Activated CD4-positive, CD25-positive, alpha-beta regulatory T cell (primary cell): ENCODE measurements around the gene WDTC1.
A peak's percentile ranks its signal among the peaks of the same experiment; 100 is the strongest.
"Not testable (repeated sequence)": the region's sequence is repeated elsewhere in the genome, so short reads cannot be mapped to it uniquely, and the experiment has no call there.

Experiments used
- DNase-seq, 4 experiments: peaks; one replicate each; lab custom pipeline; 2025; lab: John Stamatoyannopoulos, UW

Gene WDTC1

GRCh38 chr1:27253596-27253995 lies 19.2 kb downstream of the WDTC1 start:
- no peak for DNase-seq

GRCh38 chr1:27255136-27255535 lies 20.7 kb downstream of the WDTC1 start:
- no peak for DNase-seq

- DNase-seq = no peak
These were observed 22.7 kb downstream of the WDTC1 start for GRCh38 chr1:27257155-27257554.

- no peak for DNase-seq
These were observed 24.2 kb downstream of the WDTC1 start for GRCh38 chr1:27258598-27258997.

- no peak for DNase-seq
These were observed 32.7 kb downstream of the WDTC1 start for GRCh38 chr1:27267153-27267552.

- no peak for DNase-seq
These were observed 34.8 kb downstream of the WDTC1 start for GRCh38 chr1:27269276-27269675.

GRCh38 chr1:27274204-27274603 lies 39.8 kb downstream of the WDTC1 start:
- DNase-seq = no peak

GRCh38 chr1:27275696-27276095 lies 41.3 kb downstream of the WDTC1 start:
- no peak for DNase-seq

GRCh38 chr1:27284425-27285273 lies 50.2 kb downstream of the WDTC1 start:
- DNase-seq = peak; percentile 75 to 91 (median 80)

- DNase-seq = no peak
These were observed 50.8 kb downstream of the WDTC1 start for GRCh38 chr1:27285274-27285660.

- not testable (repeated sequence) for DNase-seq
These were observed 51.4 kb downstream of the WDTC1 start for GRCh38 chr1:27285821-27286220.

GRCh38 chr1:27289125-27289524 lies 54.7 kb downstream of the WDTC1 start:
- DNase-seq = not testable (repeated sequence)

- DNase-seq = no peak
These were observed 56.1 kb downstream of the WDTC1 start for GRCh38 chr1:27290581-27290980.

GRCh38 chr1:27292106-27292505 lies 57.7 kb downstream of the WDTC1 start:
- no peak for DNase-seq

GRCh38 chr1:27293915-27294314 lies 59.5 kb downstream of the WDTC1 start:
- DNase-seq = no peak

GRCh38 chr1:27296773-27297291 lies 62.4 kb downstream of the WDTC1 start:
- peak; percentile 15 to 70 (median 58) for DNase-seq

- DNase-seq = no peak
These were observed 63.5 kb downstream of the WDTC1 start for GRCh38 chr1:27297903-27298302.

GRCh38 chr1:27298632-27299384 lies 64.4 kb downstream of the WDTC1 start:
- no peak for DNase-seq

GRCh38 chr1:27299385-27300271 lies 65.2 kb downstream of the WDTC1 start:
- DNase-seq = no peak

- DNase-seq = peak; percentile 37 to 62 (median 51)
These were observed 66.1 kb downstream of the WDTC1 start for GRCh38 chr1:27300341-27301051.

GRCh38 chr1:27301052-27301422 lies 66.6 kb downstream of the WDTC1 start:
- DNase-seq = no peak
